Measurements from ENCODE around the gene SEMA3B. TPM values are rescaled to one million over a fixed set of nuclear protein-coding genes. Genes with fewer than 3 reads are reported as not detected.
A peak's percentile ranks its signal among the peaks of the same experiment; 100 is the strongest.

Gene SEMA3B
- total RNA-seq, 4 donors from 2014 or later: 37.4 to 66.6 (median 46.4) TPM

DNA sequence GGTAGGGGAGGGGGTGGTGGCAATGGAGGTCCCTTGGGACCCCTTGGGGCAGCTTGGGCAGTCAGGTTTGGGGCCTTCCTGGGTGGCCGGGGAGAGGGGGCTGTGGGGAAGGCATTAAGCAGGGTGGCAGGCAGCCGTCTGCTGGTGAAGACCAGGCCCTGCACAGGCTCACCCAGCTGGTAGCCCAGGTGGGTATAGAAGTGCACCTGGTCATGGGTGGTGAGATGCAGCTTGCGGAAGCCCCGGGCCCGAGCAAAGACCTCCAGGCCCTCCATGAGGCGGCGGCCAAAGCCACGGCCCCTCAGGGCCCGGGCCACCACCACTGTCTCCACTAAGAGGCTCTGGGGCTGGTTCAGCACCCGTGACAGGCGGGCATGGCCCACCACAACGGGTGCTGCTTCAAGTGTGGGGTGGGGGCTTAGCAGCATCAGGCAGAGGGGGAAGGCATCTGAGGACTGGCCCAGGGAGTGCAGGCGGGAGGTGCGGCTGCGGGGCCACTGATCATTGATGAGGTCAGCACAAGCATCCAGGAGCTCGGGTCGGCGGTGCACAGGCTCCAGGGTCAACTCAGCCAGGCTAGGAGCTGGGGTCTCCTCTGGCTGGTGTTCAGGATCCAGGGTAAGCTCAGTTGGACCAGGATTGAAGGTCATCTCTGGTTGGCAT, 27.9 kb downstream of the SEMA3B start:
- H3K9me3 ChIP-seq: no peaks in the 10 kb centered on the region
- peaks cover 35 to 49% (median 43%) of the 10 kb centered on the region in 4 donors for H3K4me1 ChIP-seq
- H3K4me3 ChIP-seq: no peak overlapping the region
- H3K27me3 ChIP-seq: no peaks in the 10 kb centered on the region
- no peak overlapping the region for H3K27ac ChIP-seq (replicated peaks in 1 of 4)
- no peak for DNase-seq (ENCODE audit: extremely low spot score)
- TF ChIP-seq POLR2AphosphoS5 (IDR thresholded peaks at IDR 0.05) (no peak), POLR2A (IDR thresholded peaks at IDR 0.05; ENCODE audit: low read depth) (no peak), EP300 (IDR thresholded peaks at IDR 0.05) (no peak)
- TF ChIP-seq, protein P1, sequence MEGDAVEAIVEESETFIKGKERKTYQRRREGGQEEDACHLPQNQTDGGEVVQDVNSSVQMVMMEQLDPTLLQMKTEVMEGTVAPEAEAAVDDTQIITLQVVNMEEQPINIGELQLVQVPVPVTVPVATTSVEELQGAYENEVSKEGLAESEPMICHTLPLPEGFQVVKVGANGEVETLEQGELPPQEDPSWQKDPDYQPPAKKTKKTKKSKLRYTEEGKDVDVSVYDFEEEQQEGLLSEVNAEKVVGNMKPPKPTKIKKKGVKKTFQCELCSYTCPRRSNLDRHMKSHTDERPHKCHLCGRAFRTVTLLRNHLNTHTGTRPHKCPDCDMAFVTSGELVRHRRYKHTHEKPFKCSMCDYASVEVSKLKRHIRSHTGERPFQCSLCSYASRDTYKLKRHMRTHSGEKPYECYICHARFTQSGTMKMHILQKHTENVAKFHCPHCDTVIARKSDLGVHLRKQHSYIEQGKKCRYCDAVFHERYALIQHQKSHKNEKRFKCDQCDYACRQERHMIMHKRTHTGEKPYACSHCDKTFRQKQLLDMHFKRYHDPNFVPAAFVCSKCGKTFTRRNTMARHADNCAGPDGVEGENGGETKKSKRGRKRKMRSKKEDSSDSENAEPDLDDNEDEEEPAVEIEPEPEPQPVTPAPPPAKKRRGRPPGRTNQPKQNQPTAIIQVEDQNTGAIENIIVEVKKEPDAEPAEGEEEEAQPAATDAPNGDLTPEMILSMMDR (IDR thresholded peaks at IDR 0.05): no peak
- intact Hi-C loops (cut with DNase I): no loop called here
- peaks cover 0 to 9% (median 0%) of the 10 kb centered on the region in 4 donors for H3K36me3 ChIP-seq
- 95% methylated on average over 7 of the region's 18 CpGs for WGBS

DNA sequence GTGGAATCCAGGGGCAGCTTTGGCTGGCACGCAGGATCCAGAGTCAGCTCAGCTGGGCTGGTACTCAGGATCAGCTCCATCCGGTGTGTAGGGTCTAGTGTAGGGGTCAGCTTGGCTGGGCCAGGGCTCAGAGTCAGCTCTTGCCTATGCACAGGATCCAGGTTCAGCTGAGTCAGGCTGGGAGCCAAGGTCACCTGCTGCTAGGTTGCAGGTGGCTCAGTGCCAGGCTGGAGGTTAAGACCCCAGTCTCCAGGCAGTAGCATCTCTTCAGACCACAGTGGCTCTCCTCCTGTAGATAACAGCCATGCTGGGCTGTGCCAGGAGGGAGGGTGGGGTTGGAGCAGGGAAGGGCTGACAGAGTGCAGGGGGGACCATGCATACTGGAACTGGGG, 28.4 kb downstream of the SEMA3B start:
- intact Hi-C loops (cut with DNase I): no loop called here
- Histone ChIP-seq H3K4me3 (no peak overlapping the region), H3K27ac (replicated peaks in 1 of 4) (peak overlapping the region in 1 of 4 donors; percentile 92), H3K27me3 (no peaks in the 10 kb centered on the region), H3K4me1 (peaks cover 35 to 51% (median 47%) of the 10 kb centered on the region in 4 donors), H3K9me3 (no peaks in the 10 kb centered on the region), H3K36me3 (peaks cover 0 to 9% (median 0%) of the 10 kb centered on the region in 4 donors)
- no peak for DNase-seq (ENCODE audit: extremely low spot score)
- TF ChIP-seq, protein P1 (IDR thresholded peaks at IDR 0.05): no peak
- TF ChIP-seq EP300 (IDR thresholded peaks at IDR 0.05) (no peak), POLR2AphosphoS5 (IDR thresholded peaks at IDR 0.05) (no peak), POLR2A (IDR thresholded peaks at IDR 0.05; ENCODE audit: low read depth) (no peak)
- 100% methylated on average over 2 of the region's 2 CpGs for WGBS

DNA sequence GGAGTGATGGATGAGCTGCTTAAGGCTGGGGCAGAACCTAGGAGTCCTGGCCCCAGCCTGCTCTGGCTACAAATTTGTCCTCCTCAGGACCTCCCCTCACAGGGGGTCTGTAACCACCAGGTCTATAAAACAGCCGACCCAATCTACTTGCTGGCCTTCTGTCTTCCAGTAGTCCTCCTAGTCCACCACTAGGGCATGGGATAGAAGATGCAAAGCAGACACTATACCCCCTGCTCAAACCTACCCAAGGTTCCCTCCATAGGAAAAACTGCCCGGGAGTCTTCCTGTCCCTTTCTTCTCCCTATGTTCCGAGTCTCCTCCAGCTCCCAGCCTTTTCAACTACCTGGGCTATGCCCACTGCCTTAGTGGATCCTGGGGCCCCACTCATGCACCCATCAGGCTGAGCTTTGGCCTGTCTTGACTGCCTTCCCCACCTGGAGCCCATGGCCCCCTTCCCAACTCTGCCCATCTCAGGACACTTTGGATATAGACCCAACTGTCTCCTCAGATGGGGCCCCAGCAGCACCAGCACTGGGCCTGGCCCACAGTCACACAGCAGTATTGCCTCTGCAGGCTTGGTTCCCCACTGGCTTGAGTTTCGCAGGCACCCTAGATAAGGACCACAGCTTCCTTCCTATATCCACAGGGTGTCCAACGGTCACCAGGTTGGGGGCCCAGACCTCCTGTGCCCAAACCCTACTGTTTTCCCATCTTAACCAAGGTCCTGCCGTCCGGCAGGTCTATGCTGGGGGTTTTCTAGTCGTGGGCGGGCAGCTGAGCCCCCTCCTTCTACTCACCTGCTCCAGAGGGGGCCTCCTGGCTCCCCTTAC, 29.2 kb downstream of the SEMA3B start:
- no peak for TF ChIP-seq EP300 (IDR thresholded peaks at IDR 0.05)
- TF ChIP-seq POLR2AphosphoS5 (IDR thresholded peaks at IDR 0.05): no peak
- TF ChIP-seq, protein P1 (IDR thresholded peaks at IDR 0.05): peak in 1 of 3 experiments; percentile 9
- Histone ChIP-seq H3K4me1 (peaks cover 29 to 51% (median 47%) of the 10 kb centered on the region in 4 donors), H3K9me3 (no peaks in the 10 kb centered on the region), H3K4me3 (peak overlapping the region; percentile 67 to 74 (median 72)), H3K36me3 (peaks cover 0 to 9% (median 0%) of the 10 kb centered on the region in 4 donors), H3K27ac (replicated peaks in 1 of 4) (peak overlapping the region; percentile 91 to 93 (median 92)), H3K27me3 (no peaks in the 10 kb centered on the region)
- 57% methylated on average over 9 of the region's 9 CpGs for WGBS
- intact Hi-C loops (cut with DNase I): no loop called here
- no peak for DNase-seq (ENCODE audit: extremely low spot score)

DNA sequence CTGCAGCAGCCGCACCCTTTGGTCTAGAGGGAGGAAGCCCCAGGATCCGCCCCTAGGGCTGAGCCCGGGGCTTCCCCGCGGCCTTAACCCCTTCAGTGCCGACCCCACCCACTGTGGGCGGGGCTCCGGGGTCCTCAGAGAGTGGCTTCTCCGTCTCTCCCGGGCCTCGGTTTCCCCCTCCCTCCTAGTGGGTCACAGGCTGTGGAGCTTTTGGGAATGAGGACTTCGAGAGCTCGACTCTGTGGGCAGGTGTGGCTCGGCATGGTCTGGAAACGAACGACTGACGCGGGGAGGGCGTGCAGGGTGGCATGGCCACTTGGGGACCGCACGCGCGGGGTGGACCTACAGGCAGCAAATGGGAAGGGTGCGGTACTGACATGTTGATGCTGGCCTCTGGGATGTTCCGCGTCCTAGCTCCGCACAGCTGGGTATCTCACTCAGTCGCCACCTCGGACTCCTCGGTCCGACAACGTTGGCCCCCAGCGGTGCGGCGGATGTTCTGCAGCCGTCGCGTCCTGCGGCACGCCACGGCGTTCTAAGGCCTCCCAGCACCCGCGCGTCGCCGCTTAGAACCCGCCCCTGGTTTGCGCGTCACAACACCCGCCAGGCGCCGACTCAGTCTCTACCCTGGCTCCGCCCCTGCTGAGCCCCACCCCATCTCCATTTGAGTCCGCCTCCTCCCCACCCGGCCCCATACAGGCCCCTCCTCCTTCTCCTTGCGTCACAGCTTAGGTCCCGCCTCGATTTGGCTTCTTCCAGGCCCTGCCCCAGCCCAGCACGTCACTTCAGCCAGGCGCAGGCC, 30.1 kb downstream of the SEMA3B start, which contains the start of the genes HYAL3 and NAA80:
HYAL3 (minus strand) TSS at position 570 of the 802 bp plus-strand sequence. CDS start 3,803 bp downstream, outside the sequence.
NAA80 (minus strand) TSS at position 570 of the 802 bp plus-strand sequence. CDS start 1,942 bp downstream, outside the sequence.
- Histone ChIP-seq H3K27ac (replicated peaks in 1 of 4) (peak within 1 kb of the TSS; percentile 91 to 93 (median 92)), H3K4me3 (peak within 1 kb of the TSS; percentile 67 to 74 (median 72)), H3K36me3 (peaks cover 0 to 9% (median 0%) of the 10 kb centered on the region in 4 donors), H3K27me3 (no peaks in the 10 kb centered on the region), H3K9me3 (no peaks in the 10 kb centered on the region), H3K4me1 (peaks cover 27 to 56% (median 52%) of the 10 kb centered on the region in 4 donors)
- WGBS: 1% methylated on average over 24 of the region's 61 CpGs
- intact Hi-C loops (cut with DNase I): no loop called here
- TF ChIP-seq, protein P1 (IDR thresholded peaks at IDR 0.05): peak; percentile 14 to 58 (median 38)
- TF ChIP-seq EP300 (IDR thresholded peaks at IDR 0.05) (no peak), POLR2A (IDR thresholded peaks at IDR 0.05; ENCODE audit: low read depth) (peak; percentile 92), POLR2AphosphoS5 (IDR thresholded peaks at IDR 0.05) (peak; percentile 96 to 99)
- peak; percentile 100 for DNase-seq (ENCODE audit: extremely low spot score)

Measured in esophagus muscularis mucosa (tissue), 4 donors.